B cell (primary cell): ENCODE results near the gene ATP1A4. TPM values are rescaled to one million over a fixed set of nuclear protein-coding genes. Genes with fewer than 3 reads are reported as not detected.

ENCODE experiments used
- ATAC-seq: fragments of 200-7000 bp; cut with Tn5 transposase; one replicate; pipeline ENCODE4 v1.10.0; 2021; ENCODE audit warnings: low read depth, mild to moderate bottlenecking, moderate number of reproducible peaks, moderate library complexity
- CTCF ChIA-PET: fragments of 350-600 bp; sonication (Branson Sonifier 250); formaldehyde crosslinking; loops from one replicate; lab custom pipeline; 2021; ENCODE audit warnings: antibody characterized with exemption, inconsistent platforms; lab: Charles Lee
- POLR2A ChIA-PET: fragments of 350-600 bp; sonication (Branson Sonifier 250); formaldehyde crosslinking; loops from one replicate; lab custom pipeline; 2021; ENCODE audit warnings: antibody characterized with exemption; lab: Charles Lee
- DNase-seq: peaks from one replicate; pipeline ENCODE4 v3.0.0; 2013
- H2AFZ ChIP-seq: 2 replicates; pipeline ENCODE4 v1.6.1; 2012; ENCODE audit warnings: mild to moderate bottlenecking, low read depth, low read length; ENCODE audit not compliant: insufficient read depth, poor library complexity, severe bottlenecking
- H3K27ac ChIP-seq, 2 donors: 1 replicate in 1 of 2; 2 replicates in 1 of 2; pipeline ENCODE4 v1.5.1; 2012 to 2013; ENCODE audit warnings: low read length in 2 of 2, mild to moderate bottlenecking in 2 of 2, moderate library complexity in 1 of 2
- H3K27me3 ChIP-seq, 4 experiments: fragments of 200-600 bp in 1 of 4; sonication (generic) in 1 of 4; replicated peaks in 1 of 4; 1 replicate in 2 of 4; 2 replicates in 2 of 4; pipeline versions ENCODE4 v1.6.1 to v1.7.0; 2013 to 2016; ENCODE audit warnings: low read length in 3 of 4, mild to moderate bottlenecking in 2 of 4, mixed read lengths in 1 of 4, moderate library complexity in 1 of 4; ENCODE audit not compliant: insufficient read depth in 4 of 4, control insufficient read depth in 3 of 4; ENCODE audit errors: control extremely low read depth in 1 of 4
- H3K36me3 ChIP-seq, 2 experiments: replicated peaks in 1 of 2; 1 replicate in 1 of 2; 2 replicates in 1 of 2; pipeline versions ENCODE4 v1.6.1 to v1.7.1; 2013; ENCODE audit warnings: low read length in 1 of 2; ENCODE audit not compliant: insufficient read depth in 2 of 2, control insufficient read depth in 1 of 2; ENCODE audit errors: control extremely low read depth in 1 of 2, extremely low read depth in 1 of 2
- H3K4me1 ChIP-seq, 2 donors: fragments of 200-600 bp in 1 of 2; sonication (generic) in 1 of 2; 1 replicate in 1 of 2; 2 replicates in 1 of 2; pipeline versions ENCODE4 v1.5.1 to v1.6.1; 2013 to 2017; ENCODE audit warnings: low read length in 2 of 2; ENCODE audit not compliant: control insufficient read depth in 2 of 2, insufficient read depth in 2 of 2
- H3K4me2 ChIP-seq: replicated peaks from 2 replicates; pipeline ENCODE3; 2012; ENCODE audit warnings: mild to moderate bottlenecking, low read depth, low read length; ENCODE audit not compliant: poor library complexity, severe bottlenecking
- H3K4me3 ChIP-seq, 5 experiments: fragments of 200-600 bp in 1 of 5; sonication (generic) in 1 of 5; 1 replicate in 3 of 5; 2 replicates in 2 of 5; pipeline versions ENCODE4 v1.5.1 to v1.7.0; 2011 to 2016; ENCODE audit warnings: low read length in 4 of 5, mild to moderate bottlenecking in 4 of 5, low read depth in 2 of 5, control low read depth in 1 of 5, moderate library complexity in 1 of 5; ENCODE audit not compliant: insufficient read depth in 1 of 5; ENCODE audit errors: control extremely low read depth in 1 of 5, extremely low read depth in 1 of 5
- H3K79me2 ChIP-seq: fragments of 200-600 bp; sonication (generic); one replicate; pipeline ENCODE4 v1.6.0; 2016; ENCODE audit warnings: low read length; ENCODE audit not compliant: control insufficient read depth, insufficient read depth
- H3K9ac ChIP-seq: fragments of 200-600 bp; sonication (generic); 2 replicates; pipeline ENCODE4 v1.6.1; 2017; ENCODE audit warnings: mild to moderate bottlenecking, low read length, moderate library complexity
- H3K9me3 ChIP-seq, 3 donors: one replicate each; pipeline versions ENCODE4 v1.6.1 to v1.7.1; 2013; ENCODE audit warnings: low read length in 2 of 3; ENCODE audit not compliant: control insufficient read depth in 2 of 3, insufficient read depth in 1 of 3; ENCODE audit errors: control extremely low read depth in 1 of 3
- H4K20me1 ChIP-seq: 2 replicates; pipeline ENCODE4 v1.6.0; 2012; ENCODE audit warnings: mild to moderate bottlenecking, low read length; ENCODE audit not compliant: insufficient read depth, control insufficient read depth, poor library complexity, severe bottlenecking
- H3K27ac Mint-ChIP-seq: one replicate; pipeline ENCODE4 v1.8.0; 2021; ENCODE audit warnings: mixed read lengths
- H3K27me3 Mint-ChIP-seq: one replicate; pipeline ENCODE4 v1.8.0; 2021; ENCODE audit warnings: mixed read lengths
- H3K4me1 Mint-ChIP-seq: one replicate; pipeline ENCODE4 v1.8.0; 2021; ENCODE audit warnings: mixed read lengths
- H3K4me3 Mint-ChIP-seq: one replicate; pipeline ENCODE4 v1.8.0; 2021; ENCODE audit warnings: mixed read lengths
- H3K9me3 Mint-ChIP-seq: one replicate; pipeline ENCODE4 v1.8.0; 2022; ENCODE audit warnings: mixed read lengths; ENCODE audit not compliant: insufficient read depth
- CTCF ChIP-seq: fragments of 200-600 bp; IDR thresholded peaks from one replicate; pipeline ENCODE4 v1.8.0; 2022; ENCODE audit warnings: antibody characterized with exemption, mild to moderate bottlenecking
- EZH2 ChIP-seq: IDR thresholded peaks from 2 replicates; pipeline ENCODE4 v1.6.1; 2012; ENCODE audit warnings: borderline replicate concordance, low read depth, mild to moderate bottlenecking, moderate library complexity, low read length; ENCODE audit not compliant: insufficient read depth, poor library complexity, severe bottlenecking
- WGBS: methylation state at CpG from one replicate; pipeline ENCODE4 v1.1.5; 2013; ENCODE audit warnings: missing lambda C conversion rate; ENCODE audit not compliant: insufficient coverage; 5-methylcytosine and 5-hydroxymethylcytosine counted together
- intact Hi-C: fragments of 100-400 bp; cut with micrococcal nuclease; formaldehyde crosslinking; loops from one replicate; pipeline ENCODE4 v1.10.0; 2022
- polyA plus RNA-seq: library from polyadenylated mRNA; depleted of rRNA; stranded (reverse); fragments of >200 nt; gene quantifications from 2 replicates; pipeline ENCODE4 v1.2.3, GENCODE V29; 2012
- total RNA-seq, 2 donors: library from RNA; stranded (reverse); fragments of 120-200 nt in 1 of 2; gene quantifications; 1 replicate in 1 of 2; 2 replicates in 1 of 2; pipeline versions ENCODE4 v1.2.3 to v1.2.4, GENCODE V29; 2013 to 2022

The ATP1A4 gene
- total and polyA plus RNA-seq, 2 donors (not counting 1 experiment from before 2014, with no cell fraction given), result 0.12 TPM; not detected in 1

- Histone ChIP-seq H3K4me2 (no peak overlapping the region), H2AFZ (no peak overlapping the region), H3K27me3 (no peaks in the 10 kb centered on the region), H4K20me1 (no peaks in the 10 kb centered on the region), H3K79me2 (no peaks in the 10 kb centered on the region), H3K36me3 (no peaks in the 10 kb centered on the region), H3K9ac (no peak overlapping the region), H3K27ac (no peak overlapping the region), H3K4me3 (no peak overlapping the region), H3K4me1 (peaks cover 9 to 14% of the 10 kb centered on the region in 2 donors), H3K9me3 (no peaks in the 10 kb centered on the region)
- TF ChIP-seq CTCF, result no peak
- TF ChIP-seq EZH2, result no peak
- Mint-ChIP-seq H3K4me1 (peaks cover 15% of the 10 kb centered on the region), H3K27me3 (peaks cover 4% of the 10 kb centered on the region), H3K27ac (no peak overlapping the region), H3K4me3 (no peak overlapping the region), H3K9me3 (no peaks in the 10 kb centered on the region)
- ChIA-PET POLR2A (interaction anchor here (0.6 kb wide), 1 partner anchor 149 kb away, joined by 10 read pairs; no protein-coding TSS in a partner anchor), CTCF (interaction anchor here (1.0 to 1.1 kb wide), 2 partner anchors 51 to 972 kb away, joined by 3 to 4 read pairs; no protein-coding TSS in a partner anchor)
- ATAC-seq, result no peak
- intact Hi-C loops, result no loop called here
- DNase-seq, result no peak
- 92% methylated on average over 6 of the region's 13 CpGs for WGBS
Observed at GRCh38 chr1:160168609-160169369, 17.4 kb downstream of the ATP1A4 start.
